GM18907 (cell line): ENCODE results near the gene RAB10.
"Not testable (repeated sequence)": the region's sequence is repeated elsewhere in the genome, so short reads cannot be mapped to it uniquely, and the experiment has no call there.

ENCODE experiments used
- ATAC-seq: cut with Tn5 transposase; IDR thresholded peaks from one replicate; pipeline ENCODE4 v1.9.1; 2021; ENCODE audit warnings: mild to moderate bottlenecking, moderate library complexity; ENCODE audit not compliant: unreplicated experiment

The RAB10 gene

DNA sequence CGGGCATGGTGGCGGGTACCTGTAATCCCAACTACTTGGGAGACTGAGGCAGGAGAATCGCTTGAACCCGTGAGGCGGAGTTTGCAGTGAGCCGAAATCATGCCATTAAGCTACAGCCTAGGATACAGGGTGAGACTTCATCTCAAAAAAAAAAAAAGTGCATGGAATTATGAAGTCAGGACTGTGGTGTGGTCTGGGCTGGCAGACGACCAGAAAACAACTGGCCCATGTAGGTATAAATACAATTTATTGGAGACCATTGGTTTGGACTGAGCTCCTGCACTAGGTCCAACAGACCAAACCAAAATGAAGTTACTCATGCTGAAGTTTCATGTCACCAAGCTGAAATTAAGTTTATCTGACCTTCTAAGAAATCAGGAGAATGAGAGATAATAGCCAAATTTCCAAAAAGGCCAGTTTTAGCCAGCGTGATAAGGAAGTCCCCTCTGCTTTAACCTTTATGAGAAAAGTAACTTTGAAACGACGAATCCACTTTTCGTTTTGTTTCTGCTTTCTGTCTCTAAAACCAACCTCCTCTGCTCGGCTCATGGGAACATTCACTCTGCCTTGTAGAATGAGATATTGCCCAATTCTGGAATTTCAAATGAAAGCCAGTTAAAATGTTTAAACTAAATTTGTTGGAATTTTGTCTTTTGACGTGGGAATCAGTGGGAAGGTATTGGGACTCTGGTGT lies 17.7 kb upstream of the RAB10 start:
- no peak for ATAC-seq

DNA sequence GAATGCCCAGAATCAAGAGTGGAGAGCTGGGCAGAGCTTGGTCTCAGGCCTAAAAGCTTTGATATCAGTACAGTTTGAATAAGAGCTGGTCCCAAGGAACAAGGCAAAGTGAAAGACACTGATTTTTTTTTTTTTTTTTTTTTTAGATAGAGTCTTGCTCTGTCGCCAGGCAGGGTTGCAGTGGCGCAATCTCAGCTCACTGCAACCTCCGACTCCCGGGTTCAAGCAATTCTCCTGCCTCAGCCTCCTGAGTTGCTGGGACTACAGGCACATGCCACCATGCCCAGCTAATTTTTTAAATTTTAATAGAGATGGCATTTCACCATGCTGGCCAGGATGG lies 17.2 kb upstream of the RAB10 start:
- not testable (repeated sequence) for ATAC-seq

DNA sequence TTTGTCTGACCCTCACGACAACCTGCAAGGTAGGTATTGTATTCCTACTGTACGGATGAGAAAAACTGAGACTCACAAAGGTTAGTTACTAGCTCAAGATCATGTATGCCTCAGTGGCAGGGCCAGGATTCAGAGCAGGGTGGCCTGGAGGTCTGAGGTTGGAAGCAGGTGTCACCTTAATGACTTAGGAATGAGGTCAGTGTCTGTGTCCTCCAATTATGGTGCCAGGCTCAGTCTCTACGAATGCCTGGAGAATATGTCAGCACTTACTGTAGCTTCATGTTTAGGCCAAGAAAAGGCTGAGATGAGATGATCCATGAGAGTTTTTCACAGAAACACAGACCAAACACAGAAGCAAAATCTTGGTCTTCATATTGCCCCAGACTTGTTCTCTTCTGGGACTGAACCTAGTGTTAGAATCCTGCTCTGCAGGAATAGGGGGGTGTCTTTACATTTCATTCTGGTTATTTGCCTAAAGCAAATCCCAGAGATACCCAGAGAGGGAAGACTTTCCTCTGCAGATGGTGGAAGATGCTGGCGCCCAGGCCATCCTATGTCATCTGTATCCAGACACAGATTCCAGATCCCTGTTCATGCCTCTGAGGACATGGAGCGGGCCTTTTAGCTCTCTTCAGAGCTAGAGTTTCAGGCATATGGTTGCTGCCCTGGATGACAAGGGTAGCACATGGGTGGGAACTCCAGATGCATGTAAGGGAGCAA lies 16.3 kb upstream of the RAB10 start:
- no peak for ATAC-seq

DNA sequence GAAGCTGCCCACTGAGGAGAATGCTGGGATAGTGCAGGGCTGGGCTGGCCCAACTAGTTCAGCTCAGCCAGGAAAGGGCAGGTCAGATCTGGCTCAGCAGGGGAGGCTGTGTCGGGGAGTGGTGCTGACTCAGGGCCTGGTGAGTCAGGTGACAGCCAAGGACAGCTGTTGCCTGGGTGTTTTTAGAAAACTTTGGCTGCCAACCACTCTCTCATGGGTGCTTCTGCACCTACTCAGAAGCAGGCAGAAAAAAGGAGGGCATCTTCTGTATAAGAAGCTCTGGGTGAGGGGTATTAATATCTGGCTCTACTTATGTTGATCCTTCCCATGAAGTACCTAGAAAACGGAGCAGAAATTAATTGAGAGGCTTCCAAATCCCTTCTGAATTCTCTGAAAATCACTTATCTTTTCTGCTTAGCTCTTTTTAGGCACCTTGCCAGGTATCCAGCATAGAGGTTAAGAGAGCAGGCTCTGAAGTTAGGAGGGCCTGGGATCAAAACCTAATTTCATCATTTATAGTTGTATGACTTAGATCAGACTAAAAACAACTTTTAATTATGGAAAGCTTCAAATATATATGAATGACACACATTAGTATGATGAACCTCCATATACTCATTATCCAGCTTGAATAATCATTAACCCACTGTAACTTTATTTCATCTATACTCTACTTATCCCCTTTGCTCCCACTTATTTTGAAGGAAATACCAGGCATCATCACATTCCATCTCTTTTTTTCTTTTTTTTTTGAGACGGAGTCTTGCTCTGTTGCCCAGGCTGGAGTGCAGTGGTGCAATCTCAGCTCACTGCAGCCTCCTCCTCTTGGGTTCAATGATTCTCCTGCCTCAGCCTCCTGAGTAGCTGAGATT lies 15.5 kb upstream of the RAB10 start:
- no peak for ATAC-seq

DNA sequence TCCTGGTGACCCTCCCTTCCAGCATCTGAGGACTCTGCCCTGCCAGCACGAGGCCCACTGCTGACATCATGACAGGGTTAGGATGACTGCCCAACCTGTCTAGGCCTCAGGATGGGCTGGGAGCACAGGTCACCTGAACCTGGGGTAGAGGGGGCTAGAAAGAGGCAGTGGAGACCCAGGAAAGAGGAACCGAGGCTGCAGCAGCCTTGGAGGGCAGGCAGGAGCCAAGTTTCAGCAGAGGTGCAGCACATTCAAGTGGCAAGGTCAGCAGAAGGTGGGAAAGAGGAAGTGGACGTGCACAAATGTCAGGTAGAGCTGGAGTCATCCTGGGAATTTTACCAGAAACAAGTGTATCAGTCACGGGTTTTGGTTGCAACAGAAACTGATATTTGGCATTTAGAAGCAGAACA lies 13.6 kb upstream of the RAB10 start:
- ATAC-seq: no peak

DNA sequence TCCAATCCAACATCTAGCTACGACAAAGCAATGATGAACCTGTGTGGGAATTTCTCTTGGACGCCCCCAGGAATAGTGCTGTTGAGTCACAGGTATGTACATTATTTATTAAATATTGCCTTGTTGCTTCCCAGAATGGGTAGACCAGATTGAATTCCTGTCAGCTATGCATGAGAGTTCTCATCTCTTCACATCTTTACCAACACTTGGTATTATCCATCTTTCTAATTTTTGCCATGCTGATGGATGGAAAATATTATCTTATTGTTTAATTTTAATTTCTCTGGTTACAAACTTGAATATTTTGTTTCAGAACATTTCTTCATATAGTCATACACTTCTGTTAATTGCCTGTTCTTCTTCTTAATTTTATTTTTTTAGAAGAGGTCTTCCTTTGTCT lies 9.6 kb upstream of the RAB10 start:
- ATAC-seq: no peak

DNA sequence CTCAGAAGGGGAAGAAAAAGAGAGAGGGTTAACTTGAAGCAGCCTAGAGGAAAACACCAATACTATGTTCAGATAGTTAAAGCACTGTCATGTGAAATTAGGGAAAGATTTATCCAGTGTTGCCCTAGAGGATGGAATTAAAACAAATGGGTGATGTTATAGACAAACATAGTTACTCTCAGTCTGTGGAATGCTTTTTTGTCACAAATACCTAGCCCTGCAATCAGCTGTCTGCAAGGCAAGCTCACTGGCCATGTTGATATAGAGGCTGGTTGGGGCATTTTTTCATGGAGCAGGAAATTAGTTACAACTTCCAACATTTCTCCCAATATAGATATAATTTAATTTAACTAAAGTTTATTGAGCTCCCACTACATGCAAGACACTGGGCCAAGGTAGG lies 8.4 kb upstream of the RAB10 start:
- ATAC-seq: no peak

DNA sequence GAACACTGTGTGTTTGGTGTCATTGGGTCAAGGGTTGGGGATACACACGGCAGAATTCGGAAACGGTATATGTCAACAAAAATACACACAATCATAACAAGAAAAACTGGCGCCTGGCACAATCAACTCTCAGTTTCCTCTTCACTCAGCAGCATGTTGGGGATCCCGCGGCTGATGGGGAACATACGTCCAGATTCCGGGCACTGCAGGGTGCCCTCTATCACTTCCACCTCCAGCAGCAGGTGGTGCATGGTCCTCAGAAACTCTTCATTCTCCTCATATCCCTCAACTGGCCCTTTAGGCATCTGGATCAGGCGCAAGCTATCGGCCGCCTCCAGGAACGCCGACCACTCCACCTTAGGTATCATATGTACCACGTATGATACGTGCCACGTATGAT lies 5.8 kb upstream of the RAB10 start:
- not testable (repeated sequence) for ATAC-seq

DNA sequence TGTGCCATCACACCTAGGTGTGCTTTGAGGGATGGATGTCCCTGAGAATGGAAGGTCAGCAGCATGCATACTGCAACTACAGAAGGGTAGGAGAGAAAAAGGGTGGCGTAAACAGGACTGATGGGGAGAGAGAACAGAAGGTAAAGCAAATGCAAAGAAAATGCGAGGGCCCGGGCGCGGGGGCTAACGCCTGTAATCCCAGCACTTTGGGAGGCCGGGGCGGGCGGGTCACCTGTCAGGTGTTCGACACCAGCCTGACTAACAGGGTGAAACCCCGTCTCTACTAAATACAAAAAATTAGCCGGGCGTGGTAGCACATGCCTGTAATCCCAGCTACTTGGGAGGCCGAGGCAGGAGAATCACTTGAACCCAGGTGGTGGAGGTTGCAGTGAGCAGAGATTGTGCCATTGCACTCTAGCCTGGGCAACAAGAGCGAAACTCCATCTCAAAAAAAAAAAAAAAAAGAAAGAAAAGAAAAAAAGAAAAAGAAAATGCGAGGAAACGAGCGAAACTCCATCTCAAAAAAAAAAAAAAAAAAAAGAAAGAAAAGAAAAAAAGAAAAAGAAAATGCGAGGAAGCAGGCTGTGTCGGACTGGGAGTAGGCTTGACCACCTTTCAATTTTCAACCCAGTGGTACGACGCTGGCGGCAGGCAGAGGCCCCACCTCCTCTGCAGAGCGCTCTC lies 1.2 kb upstream of the RAB10 start:
- not testable (repeated sequence) for ATAC-seq

DNA sequence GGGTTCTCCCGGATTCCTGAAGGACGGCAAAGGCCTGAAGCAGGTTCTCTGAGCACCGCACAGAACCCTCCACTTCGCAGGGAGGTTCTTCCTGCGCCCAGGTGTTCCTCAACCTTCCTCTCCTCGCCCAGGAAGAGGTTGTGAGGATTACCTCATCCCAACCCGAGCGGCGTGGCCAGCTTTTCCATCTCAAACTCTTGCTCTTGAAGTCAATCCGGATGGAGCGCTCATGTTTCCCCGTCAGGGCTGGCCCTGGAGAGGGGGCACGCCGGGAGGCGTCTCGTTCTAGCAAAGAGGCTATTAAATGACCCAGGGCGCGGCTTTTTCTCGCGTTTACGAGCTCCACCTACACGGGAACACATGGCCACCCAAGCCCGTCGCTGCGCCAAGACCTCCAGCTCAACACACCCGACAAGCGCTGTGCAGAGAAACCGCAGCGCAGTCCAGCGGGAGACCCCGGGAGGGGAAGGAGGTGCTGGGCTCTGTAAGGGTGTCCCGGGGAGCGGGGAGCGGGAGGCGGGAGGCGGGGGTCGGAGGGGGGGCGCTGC lies 540 bp upstream of the RAB10 start:
- ATAC-seq: peak; percentile 32

DNA sequence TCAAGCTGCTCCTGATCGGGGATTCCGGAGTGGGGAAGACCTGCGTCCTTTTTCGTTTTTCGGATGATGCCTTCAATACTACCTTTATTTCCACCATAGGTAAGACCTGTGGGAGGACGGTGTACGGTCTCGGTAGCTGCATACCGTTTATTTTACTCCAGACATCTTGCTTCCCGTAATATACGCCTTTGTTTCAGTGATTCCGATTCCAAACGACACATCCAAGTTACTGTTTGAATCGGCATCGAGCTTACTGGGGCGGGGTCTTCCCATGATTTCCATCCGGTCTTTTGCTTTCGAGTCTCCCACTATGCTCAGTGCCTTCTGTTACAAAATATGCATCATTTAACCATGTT lies 731 bp downstream of the RAB10 start:
- ATAC-seq: no peak

DNA sequence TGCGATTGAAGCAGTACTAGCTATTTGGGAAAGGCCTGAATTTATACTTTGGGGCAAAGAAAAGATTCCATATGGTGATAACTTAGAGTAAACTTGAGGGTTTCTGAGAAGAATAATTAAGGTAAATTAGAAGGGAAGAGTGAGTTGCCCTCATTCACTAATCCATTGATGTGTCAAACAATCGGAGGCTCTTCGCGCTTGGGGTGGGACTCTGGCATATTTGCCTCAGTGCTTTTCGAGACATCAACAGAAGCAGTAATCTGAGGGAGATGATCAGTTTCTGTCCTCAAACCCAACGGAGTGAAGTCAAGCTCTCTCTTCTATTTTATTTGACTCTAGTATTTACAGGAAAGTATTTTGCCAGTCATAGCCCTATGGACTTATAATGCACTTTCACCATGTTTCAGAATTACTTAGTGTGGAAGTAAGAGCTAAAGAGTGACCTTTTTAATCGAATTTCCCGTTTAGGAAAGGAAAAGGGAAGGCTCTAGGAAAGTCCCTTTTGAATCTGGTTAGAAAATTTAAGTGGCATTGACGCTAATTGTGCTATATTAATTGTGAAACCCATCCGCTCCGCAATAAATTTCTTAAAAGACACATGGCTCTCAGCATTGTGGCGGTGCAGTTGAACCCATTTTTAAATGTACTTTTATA lies 1.3 kb downstream of the RAB10 start:
- no peak for ATAC-seq

DNA sequence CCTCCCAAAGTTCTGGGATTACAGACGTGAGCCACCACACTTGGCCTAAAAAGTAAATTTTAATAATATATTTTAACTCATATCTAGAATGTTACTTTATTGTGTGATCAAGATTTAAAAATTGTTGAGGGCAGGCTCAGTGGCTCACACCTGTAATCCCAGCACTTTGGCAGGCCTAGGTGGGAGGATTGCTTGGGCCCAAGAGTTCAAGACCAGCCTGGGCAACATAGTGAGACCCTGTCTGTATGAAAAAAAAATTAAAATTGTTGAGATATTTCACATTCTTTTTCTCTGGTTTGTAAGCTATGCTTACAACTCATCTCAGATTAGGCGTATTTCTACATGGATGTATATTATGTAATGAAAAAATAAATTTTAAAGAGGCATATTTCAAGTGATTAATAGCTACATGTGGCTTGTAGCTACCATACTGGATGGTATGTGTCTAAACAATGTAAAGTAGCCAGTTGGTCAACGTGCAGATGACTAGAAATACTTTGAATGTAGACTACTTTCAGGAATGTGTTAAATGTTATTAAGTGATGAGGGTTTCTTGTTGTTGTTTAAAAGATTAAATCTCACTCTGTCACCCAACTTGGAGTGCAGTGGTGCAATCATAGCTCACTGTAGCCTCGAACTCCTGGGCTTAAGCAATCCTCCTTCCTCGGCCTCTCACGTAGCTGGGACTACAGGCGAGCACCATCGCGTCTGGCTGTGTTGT lies 5.9 kb downstream of the RAB10 start:
- no peak for ATAC-seq

DNA sequence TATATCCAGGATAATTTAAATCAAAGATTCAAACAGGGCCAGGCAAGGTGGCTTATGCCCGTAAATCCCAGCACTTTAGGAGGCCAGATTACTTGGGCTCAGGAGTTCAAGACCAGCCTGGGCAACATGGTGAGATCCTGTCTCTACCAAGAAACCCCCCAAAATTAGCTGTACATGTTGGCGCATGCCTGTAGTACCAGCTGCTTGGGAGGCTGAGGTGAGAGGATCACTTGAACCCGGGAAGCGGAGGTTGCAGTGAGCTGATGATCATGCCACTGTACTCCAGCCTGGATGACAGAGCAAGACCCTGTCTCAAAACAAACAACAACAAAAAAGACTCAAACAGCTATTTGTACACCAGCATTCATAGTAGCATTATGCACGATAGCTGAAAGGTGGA lies 9.2 kb downstream of the RAB10 start:
- no peak for ATAC-seq

DNA sequence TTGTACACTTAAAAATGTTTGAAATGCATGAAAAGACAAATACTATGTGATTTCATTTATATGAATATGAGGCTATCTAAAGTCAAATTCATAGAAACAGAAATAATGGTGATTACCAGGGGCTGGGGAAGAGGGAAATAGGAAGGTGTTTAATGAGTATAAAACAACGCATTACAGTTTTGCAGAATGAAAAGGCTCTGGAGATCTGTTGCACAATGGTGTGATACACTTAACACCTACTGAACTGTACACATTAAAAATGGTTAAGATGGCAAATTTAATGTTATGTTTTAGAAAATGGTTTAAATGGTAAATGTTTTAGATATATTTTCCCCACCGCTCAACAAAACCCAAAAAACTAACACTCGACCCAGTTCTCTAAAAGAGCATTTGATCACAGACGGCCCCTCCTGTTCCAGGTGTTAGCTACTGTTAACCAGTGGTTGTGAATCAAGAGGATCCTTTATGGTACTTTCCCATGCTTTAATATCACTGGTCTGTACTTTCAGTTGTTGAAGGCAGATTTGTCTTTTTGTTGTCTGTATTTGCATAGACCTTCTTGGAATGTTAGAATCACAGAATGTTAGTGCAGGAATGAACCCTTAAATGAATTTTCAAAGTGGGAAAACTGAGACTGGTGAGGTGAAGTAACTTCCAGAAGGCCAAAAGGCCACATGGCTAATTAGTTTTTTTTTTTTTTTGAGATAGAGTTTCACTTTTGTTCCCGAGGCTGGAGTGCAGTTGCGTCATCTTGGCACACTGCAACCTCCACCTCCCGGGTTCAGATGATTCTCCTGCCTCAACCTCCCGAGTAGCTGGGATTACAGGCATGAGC lies 10.2 kb downstream of the RAB10 start:
- ATAC-seq: no peak

DNA sequence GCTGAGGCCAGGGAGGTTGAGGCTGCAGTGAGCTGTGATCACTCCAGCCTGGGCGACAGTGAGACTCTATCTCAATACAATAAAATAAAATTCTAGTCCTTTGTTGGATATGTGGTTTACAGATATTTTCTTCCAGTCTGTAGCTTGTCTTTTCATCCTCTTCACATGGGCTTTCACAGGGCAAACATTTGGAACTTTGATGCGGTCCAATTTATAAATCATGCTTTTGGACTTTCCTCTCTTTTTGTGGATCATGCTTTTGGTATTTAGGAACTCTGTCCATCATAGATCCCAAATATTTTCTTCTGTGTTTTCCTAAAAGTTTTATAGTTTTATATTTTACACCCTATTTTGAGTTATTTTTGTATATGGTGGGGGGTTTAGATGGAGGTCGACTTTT lies 14.9 kb downstream of the RAB10 start:
- ATAC-seq: no peak

DNA sequence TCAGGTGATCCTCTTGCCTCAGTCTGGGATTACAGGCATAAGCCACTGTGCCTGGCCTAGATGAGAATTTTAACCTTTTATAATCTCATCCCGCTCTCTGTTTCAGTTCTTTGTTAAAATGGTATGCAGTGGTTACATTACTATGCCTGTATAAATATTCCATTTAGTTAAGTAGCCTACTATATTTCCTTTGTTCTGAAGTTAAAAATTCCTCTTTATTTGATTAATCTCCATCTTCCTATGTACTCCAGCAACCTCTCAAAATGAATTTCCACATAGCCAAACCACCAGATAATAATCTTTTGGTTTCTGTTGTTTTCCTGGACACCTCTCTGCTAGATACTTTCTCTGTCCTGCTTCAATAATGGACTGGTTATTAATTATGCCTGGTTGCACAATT lies 15.8 kb downstream of the RAB10 start:
- ATAC-seq: no peak

DNA sequence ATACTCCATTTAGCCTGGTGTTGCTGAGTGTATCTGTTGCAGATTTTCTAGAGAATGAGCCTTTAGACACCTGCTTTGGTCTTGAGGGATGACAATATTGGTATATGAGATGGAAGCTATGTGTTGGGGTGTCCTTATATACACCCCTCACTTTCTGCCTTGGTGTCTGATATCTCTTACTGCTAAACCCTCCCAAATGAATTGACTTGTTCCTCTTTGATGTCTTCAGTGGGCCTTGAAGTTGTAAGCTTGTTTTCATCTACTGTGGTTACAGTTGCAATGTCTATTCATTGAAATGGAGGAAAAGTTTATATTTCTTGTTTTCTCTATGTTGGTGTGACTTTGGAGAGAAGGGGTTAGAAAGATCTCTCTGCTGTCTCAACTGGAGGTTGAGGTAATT lies 18.9 kb downstream of the RAB10 start:
- ATAC-seq: no peak
